NT2/D1 (cell line): ENCODE data around the gene TMEM190.

ENCODE experiments used
- YY1 ChIP-seq: IDR thresholded peaks from 2 replicates; pipeline ENCODE4 v1.6.1; 2011; ENCODE audit not compliant: insufficient read length, insufficient read depth
- ZNF274 ChIP-seq: IDR thresholded peaks from 2 replicates; pipeline ENCODE4 v1.6.1; 2011; ENCODE audit warnings: mild to moderate bottlenecking, low read depth, low read length

- TF ChIP-seq ZNF274 (no peak), YY1 (no peak)
Observed at GRCh38 chr19:55355213-55355821, 21.3 kb upstream of the TMEM190 start.
